Neuronal stem cell (in vitro differentiated cells): ENCODE results near the gene GSTO2.

Experiments used
- DNase-seq: peaks from one replicate; pipeline ENCODE4 v3.0.0-alpha.2; 2013; ENCODE audit warnings: low spot score
- H2AFZ ChIP-seq: one replicate; pipeline ENCODE4 v1.6.1; 2013; ENCODE audit warnings: mild to moderate bottlenecking, low read length, inconsistent platforms
- H2AK5ac ChIP-seq: 2 replicates; pipeline ENCODE4 v1.6.1; 2013; ENCODE audit warnings: low read depth, mild to moderate bottlenecking, inconsistent platforms, low read length, moderate library complexity, mixed read lengths
- H2BK120ac ChIP-seq: 2 replicates; pipeline ENCODE4 v1.6.1; 2013; ENCODE audit warnings: low read depth, mild to moderate bottlenecking, inconsistent platforms, low read length, moderate library complexity, mixed read lengths
- H2BK12ac ChIP-seq: one replicate; pipeline ENCODE4 v1.6.1; 2013; ENCODE audit warnings: low read length, inconsistent platforms
- H2BK15ac ChIP-seq: 2 replicates; pipeline ENCODE4 v1.6.1; 2013; ENCODE audit warnings: mild to moderate bottlenecking, low read length, inconsistent platforms, mixed read lengths
- H2BK5ac ChIP-seq: one replicate; pipeline ENCODE4 v1.6.1; 2013; ENCODE audit warnings: inconsistent platforms, mild to moderate bottlenecking, low read length, moderate library complexity
- H3K14ac ChIP-seq: one replicate; pipeline ENCODE4 v1.6.1; 2013; ENCODE audit warnings: low read length, inconsistent platforms
- H3K18ac ChIP-seq: 2 replicates; pipeline ENCODE4 v1.6.1; 2013; ENCODE audit warnings: low read length, inconsistent platforms
- H3K23ac ChIP-seq: 2 replicates; pipeline ENCODE4 v1.6.1; 2013; ENCODE audit warnings: low read depth, mild to moderate bottlenecking, mixed read lengths, low read length, inconsistent platforms; ENCODE audit not compliant: poor library complexity
- H3K27ac ChIP-seq: replicated peaks from 3 replicates; pipeline ENCODE4 v1.5.1; 2013; ENCODE audit warnings: low read length, inconsistent platforms
- H3K27me3 ChIP-seq, 3 experiments: 2 replicates each; pipeline ENCODE4 v1.6.1; 2013; ENCODE audit warnings: low read length in 3 of 3, mild to moderate bottlenecking in 2 of 3, inconsistent platforms in 1 of 3, low read depth in 1 of 3, mixed read lengths in 1 of 3, moderate library complexity in 1 of 3; ENCODE audit not compliant: control insufficient read depth in 3 of 3, insufficient read depth in 3 of 3
- H3K36me3 ChIP-seq, 2 donors: replicated peaks in 1 of 2; 2 replicates each; pipeline ENCODE4 v1.6.1; 2013; ENCODE audit warnings: low read length in 2 of 2; ENCODE audit not compliant: control insufficient read depth in 2 of 2, insufficient read depth in 2 of 2
- H3K4ac ChIP-seq: 2 replicates; pipeline ENCODE4 v1.6.1; 2013; ENCODE audit warnings: inconsistent platforms, mild to moderate bottlenecking, low read length, moderate library complexity
- H3K4me1 ChIP-seq, 2 donors: 1 replicate in 1 of 2; 2 replicates in 1 of 2; pipeline ENCODE4 v1.6.1; 2013; ENCODE audit warnings: low read length in 2 of 2, low read depth in 1 of 2; ENCODE audit not compliant: control insufficient read depth in 2 of 2, insufficient read depth in 1 of 2
- H3K4me2 ChIP-seq: one replicate; pipeline ENCODE4 v1.6.1; 2013; ENCODE audit warnings: mild to moderate bottlenecking, low read length, inconsistent platforms; ENCODE audit not compliant: insufficient read depth, poor library complexity, severe bottlenecking
- H3K4me3 ChIP-seq, 2 donors: 2 replicates each; pipeline ENCODE4 v1.5.1; 2013; ENCODE audit warnings: low read length in 2 of 2, mild to moderate bottlenecking in 2 of 2, inconsistent platforms in 1 of 2, moderate library complexity in 1 of 2
- H3K79me1 ChIP-seq: one replicate; pipeline ENCODE4 v1.6.1; 2013; ENCODE audit warnings: low read depth, mild to moderate bottlenecking, inconsistent platforms, low read length, moderate library complexity
- H3K9ac ChIP-seq: one replicate; pipeline ENCODE4 v1.6.1; 2013; ENCODE audit warnings: mild to moderate bottlenecking, low read depth, low read length, inconsistent platforms; ENCODE audit not compliant: poor library complexity
- H3K9me3 ChIP-seq, 2 donors: replicated peaks in 1 of 2; 2 replicates each; pipeline versions ENCODE3 to v1.6.1; 2013; ENCODE audit warnings: low read length in 2 of 2, mild to moderate bottlenecking in 2 of 2, inconsistent platforms in 1 of 2, low read depth in 1 of 2, mixed read lengths in 1 of 2, moderate library complexity in 1 of 2; ENCODE audit not compliant: control insufficient read depth in 2 of 2, insufficient read depth in 1 of 2
- H4K8ac ChIP-seq: one replicate; pipeline ENCODE4 v1.6.1; 2013; ENCODE audit warnings: low read depth, mild to moderate bottlenecking, inconsistent platforms, low read length, moderate library complexity
- H4K91ac ChIP-seq: one replicate; pipeline ENCODE4 v1.6.1; 2013; ENCODE audit warnings: low read length, low read depth, mild to moderate bottlenecking, inconsistent platforms; ENCODE audit not compliant: poor library complexity
- WGBS, 2 donors: extraction: QIAGEN DNeasy Blood & Tissue Kit; methylation state at CpG; one replicate each; pipeline ENCODE4 v1.1.7; 2013; ENCODE audit warnings: missing lambda C conversion rate in 2 of 2, mixed read lengths in 1 of 2; ENCODE audit not compliant: insufficient read length in 2 of 2, insufficient replicate concordance in 1 of 2; ENCODE audit errors: extremely low coverage in 2 of 2; 5-methylcytosine and 5-hydroxymethylcytosine counted together

GSTO2 gene

GRCh38 chr10:104279550-104280259 is 10.7 kb downstream of the GSTO2 start:
- Histone ChIP-seq H2BK12ac (no peak overlapping the region), H3K14ac (no peak overlapping the region), H4K91ac (no peak overlapping the region), H3K79me1 (no peaks in the 10 kb centered on the region), H2BK15ac (no peak overlapping the region), H3K9me3 (no peaks in the 10 kb centered on the region), H2BK5ac (no peak overlapping the region), H3K4me1 (peaks cover 0 to 2% of the 10 kb centered on the region in 2 donors), H3K18ac (no peak overlapping the region), H3K4me2 (no peak overlapping the region), H2AK5ac (no peak overlapping the region), H3K23ac (no peak overlapping the region), H3K4me3 (no peak overlapping the region), H3K4ac (no peak overlapping the region), H3K27ac (no peak overlapping the region), H2BK120ac (no peak overlapping the region), H3K9ac (no peak overlapping the region), H3K36me3 (no peaks in the 10 kb centered on the region), H2AFZ (no peak overlapping the region), H4K8ac (no peak overlapping the region), H3K27me3 (peaks cover 0 to 8% (median 3%) of the 10 kb centered on the region in 3 experiments)
- no peak for DNase-seq
- no CpG with 5 or more reads among the region's 3 CpGs for WGBS, 2 donors

- no peak overlapping the region for H3K4ac ChIP-seq
- WGBS, 2 donors = no CpG with 5 or more reads among the region's 3 CpGs
- H3K4me1 ChIP-seq = no peaks in the 10 kb centered on the region
- H2AK5ac ChIP-seq = no peak overlapping the region
- H4K91ac ChIP-seq = no peak overlapping the region
- no peak overlapping the region for H3K23ac ChIP-seq
- H3K14ac ChIP-seq = no peak overlapping the region
- H4K8ac ChIP-seq = no peak overlapping the region
- H3K27me3 ChIP-seq = no peaks in the 10 kb centered on the region
- H2BK5ac ChIP-seq = no peak overlapping the region
- no peak overlapping the region for H3K4me3 ChIP-seq
- H3K79me1 ChIP-seq = no peaks in the 10 kb centered on the region
- H3K4me2 ChIP-seq = no peak overlapping the region
- H3K9me3 ChIP-seq = no peaks in the 10 kb centered on the region
- H3K36me3 ChIP-seq = no peaks in the 10 kb centered on the region
- H2AFZ ChIP-seq = no peak overlapping the region
- no peak overlapping the region for H3K27ac ChIP-seq
- DNase-seq = no peak
- H3K18ac ChIP-seq = no peak overlapping the region
- no peak overlapping the region for H2BK15ac ChIP-seq
- no peak overlapping the region for H2BK120ac ChIP-seq
- no peak overlapping the region for H3K9ac ChIP-seq
- no peak overlapping the region for H2BK12ac ChIP-seq
These were observed 12.7 kb downstream of the GSTO2 start for GRCh38 chr10:104281694-104282093.

DNA sequence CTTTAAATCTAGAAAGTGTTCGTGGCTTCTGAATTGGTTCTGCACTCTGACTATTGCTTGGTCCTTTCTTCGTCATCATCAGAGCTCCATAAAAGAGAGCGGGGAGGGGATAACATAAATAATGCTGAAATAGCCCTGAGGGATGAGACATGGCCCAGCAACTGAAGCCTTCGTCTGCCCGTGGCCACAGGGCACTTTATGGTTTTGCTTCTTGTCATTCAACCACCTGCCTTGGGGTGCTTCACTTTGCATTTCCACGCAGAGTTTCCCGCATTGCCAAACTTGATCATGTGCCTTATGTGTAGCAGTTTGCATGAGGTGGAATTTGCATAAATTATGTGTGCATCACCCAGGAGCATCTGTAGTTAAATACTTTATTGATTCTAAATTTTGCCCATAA is 15.9 kb downstream of the GSTO2 start:
- Histone ChIP-seq H2BK5ac (no peak overlapping the region), H3K27me3 (peaks cover 0 to 6% (median 0%) of the 10 kb centered on the region in 3 experiments), H2BK12ac (no peak overlapping the region), H3K4me1 (no peaks in the 10 kb centered on the region), H4K91ac (no peak overlapping the region), H3K9ac (no peak overlapping the region), H3K18ac (no peak overlapping the region), H3K27ac (no peak overlapping the region), H4K8ac (no peak overlapping the region), H3K4ac (no peak overlapping the region), H3K36me3 (no peaks in the 10 kb centered on the region), H3K14ac (no peak overlapping the region), H3K4me3 (no peak overlapping the region), H3K23ac (no peak overlapping the region), H2BK15ac (no peak overlapping the region), H2BK120ac (no peak overlapping the region), H2AFZ (no peak overlapping the region), H3K4me2 (no peak overlapping the region), H3K9me3 (no peaks in the 10 kb centered on the region), H2AK5ac (no peak overlapping the region), H3K79me1 (no peaks in the 10 kb centered on the region)
- no CpG with 5 or more reads among the region's 7 CpGs for WGBS, 2 donors
- DNase-seq = no peak

DNA sequence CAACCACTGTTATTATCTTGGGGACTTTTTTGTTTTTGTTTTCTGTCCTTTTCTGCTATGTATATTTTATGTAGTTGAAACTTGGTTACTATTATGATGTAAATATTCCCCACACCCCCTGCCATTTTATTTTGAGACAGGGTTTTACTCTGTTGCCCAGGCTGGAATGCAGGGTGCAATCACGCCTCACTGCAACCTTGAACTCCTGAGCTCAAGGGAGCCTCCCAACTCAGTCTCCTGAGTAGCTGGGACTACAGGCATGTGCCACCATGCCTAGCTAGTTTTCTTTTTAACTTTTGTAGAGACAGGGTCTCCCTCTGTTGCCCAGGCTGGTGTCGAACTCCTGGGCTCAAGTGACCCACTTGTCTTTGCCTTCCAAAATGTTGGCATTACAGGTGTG is 18.0 kb downstream of the GSTO2 start:
- Histone ChIP-seq H3K27me3 (peaks cover 0 to 8% (median 0%) of the 10 kb centered on the region in 3 experiments), H2BK15ac (no peak overlapping the region), H2BK120ac (no peak overlapping the region), H2BK12ac (no peak overlapping the region), H3K9ac (no peak overlapping the region), H3K14ac (no peak overlapping the region), H3K4ac (no peak overlapping the region), H3K4me3 (no peak overlapping the region), H4K91ac (no peak overlapping the region), H2AFZ (no peak overlapping the region), H3K27ac (no peak overlapping the region), H3K18ac (no peak overlapping the region), H3K36me3 (no peaks in the 10 kb centered on the region), H4K8ac (no peak overlapping the region), H3K4me1 (peaks cover 2 to 4% of the 10 kb centered on the region in 2 donors), H2BK5ac (no peak overlapping the region), H3K4me2 (no peak overlapping the region), H3K23ac (no peak overlapping the region), H3K9me3 (no peaks in the 10 kb centered on the region), H3K79me1 (no peaks in the 10 kb centered on the region), H2AK5ac (no peak overlapping the region)
- WGBS, 2 donors = no CpG with 5 or more reads among the region's 2 CpGs
- DNase-seq = no peak
